Type B pancreatic cell (in vitro differentiated cells): ENCODE measurements around the gene OR2M7. TPM values are rescaled to one million over a fixed set of nuclear protein-coding genes. Genes with fewer than 3 reads are reported as not detected.
"Not testable (repeated sequence)": the region's sequence is repeated elsewhere in the genome, so short reads cannot be mapped to it uniquely, and the experiment has no call there.

Experiments used
- DNase-seq: peaks from one replicate; pipeline ENCODE4 v3.0.0; 2021; ENCODE audit warnings: mixed read lengths; ENCODE audit not compliant: unreplicated experiment; ENCODE audit errors: extremely low spot score
- H3K27ac Mint-ChIP-seq: 2 replicates; pipeline ENCODE4 v1.8.0; 2021; ENCODE audit warnings: mild to moderate bottlenecking, mixed read lengths
- H3K27me3 Mint-ChIP-seq: 2 replicates; pipeline ENCODE4 v1.8.0; 2021; ENCODE audit warnings: mixed read lengths
- H3K36me3 Mint-ChIP-seq: 2 replicates; pipeline ENCODE4 v1.8.0; 2021; ENCODE audit warnings: mixed read lengths
- H3K4me1 Mint-ChIP-seq: one replicate; pipeline ENCODE4 v1.8.0; 2021; ENCODE audit warnings: mixed read lengths; ENCODE audit not compliant: unreplicated experiment
- H3K4me3 Mint-ChIP-seq: 2 replicates; pipeline ENCODE4 v1.8.0; 2021; ENCODE audit warnings: mild to moderate bottlenecking, mixed read lengths
- H3K9me3 Mint-ChIP-seq: 2 replicates; pipeline ENCODE4 v1.8.0; 2021; ENCODE audit warnings: mixed read lengths
- total RNA-seq: library from RNA; stranded (reverse); gene quantifications from 2 replicates; pipeline ENCODE4 v1.2.1, GENCODE V29; 2021; ENCODE audit warnings: low replicate concordance
- TF ChIP-seq, protein P1 (sequence below): fragments of 200-600 bp; sonication (generic); conservative IDR thresholded peaks from 2 replicates; pipeline ENCODE4 v1.5.0; 2021; ENCODE audit warnings: antibody characterized with exemption, mild to moderate bottlenecking

Gene OR2M7
- total RNA-seq, 1 donor from 2014 or later: not detected

DNA sequence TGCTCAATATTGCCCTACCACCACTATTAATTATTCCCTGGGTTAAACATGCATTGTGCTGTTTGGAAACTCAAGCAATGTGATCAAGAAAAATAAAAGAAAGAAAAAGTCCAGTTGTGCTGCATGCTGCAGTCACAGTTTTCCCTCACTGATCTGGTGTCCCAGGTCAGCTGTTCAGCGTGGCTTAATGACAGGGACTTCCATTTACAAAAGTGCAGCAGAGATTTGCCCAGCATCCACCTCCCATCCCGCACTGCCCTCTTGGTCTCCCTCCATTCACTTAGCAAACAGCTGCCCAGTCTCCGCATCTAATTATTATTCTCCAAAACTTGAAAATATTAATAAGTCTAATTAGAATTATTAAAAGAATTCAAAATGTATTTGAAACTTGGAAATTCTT lies 35.0 kb upstream of the OR2M7 start:
- Mint-ChIP-seq H3K4me1 (no peaks in the 10 kb centered on the region), H3K4me3 (no peak overlapping the region), H3K9me3 (peaks cover 5% of the 10 kb centered on the region), H3K36me3 (no peaks in the 10 kb centered on the region), H3K27ac (no peak overlapping the region), H3K27me3 (no peaks in the 10 kb centered on the region)
- TF ChIP-seq, protein P1, sequence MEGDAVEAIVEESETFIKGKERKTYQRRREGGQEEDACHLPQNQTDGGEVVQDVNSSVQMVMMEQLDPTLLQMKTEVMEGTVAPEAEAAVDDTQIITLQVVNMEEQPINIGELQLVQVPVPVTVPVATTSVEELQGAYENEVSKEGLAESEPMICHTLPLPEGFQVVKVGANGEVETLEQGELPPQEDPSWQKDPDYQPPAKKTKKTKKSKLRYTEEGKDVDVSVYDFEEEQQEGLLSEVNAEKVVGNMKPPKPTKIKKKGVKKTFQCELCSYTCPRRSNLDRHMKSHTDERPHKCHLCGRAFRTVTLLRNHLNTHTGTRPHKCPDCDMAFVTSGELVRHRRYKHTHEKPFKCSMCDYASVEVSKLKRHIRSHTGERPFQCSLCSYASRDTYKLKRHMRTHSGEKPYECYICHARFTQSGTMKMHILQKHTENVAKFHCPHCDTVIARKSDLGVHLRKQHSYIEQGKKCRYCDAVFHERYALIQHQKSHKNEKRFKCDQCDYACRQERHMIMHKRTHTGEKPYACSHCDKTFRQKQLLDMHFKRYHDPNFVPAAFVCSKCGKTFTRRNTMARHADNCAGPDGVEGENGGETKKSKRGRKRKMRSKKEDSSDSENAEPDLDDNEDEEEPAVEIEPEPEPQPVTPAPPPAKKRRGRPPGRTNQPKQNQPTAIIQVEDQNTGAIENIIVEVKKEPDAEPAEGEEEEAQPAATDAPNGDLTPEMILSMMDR: no peak
- no peak for DNase-seq

DNA sequence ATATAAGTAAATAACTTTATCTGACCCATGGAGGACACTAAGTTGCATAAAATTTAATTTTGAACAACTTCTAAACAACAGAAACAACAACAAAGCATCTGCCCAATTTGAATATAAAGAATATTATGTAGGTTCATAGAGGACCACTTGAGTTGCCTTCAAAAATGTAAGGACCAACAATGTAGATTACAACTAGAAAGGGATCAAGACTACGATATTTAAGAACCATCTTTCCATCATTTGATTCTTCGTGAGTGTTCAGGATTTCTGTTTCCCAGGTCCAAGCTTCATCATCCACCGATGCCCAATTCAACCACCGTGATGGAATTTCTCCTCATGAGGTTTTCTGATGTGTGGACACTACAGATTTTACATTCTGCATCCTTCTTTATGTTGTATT lies 24.1 kb upstream of the OR2M7 start, which contains the start of gene OR14C36:
TSS of gene OR14C36 (plus strand) at position 301 of the 400 bp plus-strand sequence. CDS start at position 301, 0 bp downstream.
- Mint-ChIP-seq H3K27me3 (no peaks in the 10 kb centered on the region), H3K4me1 (no peaks in the 10 kb centered on the region), H3K9me3 (peaks cover 5% of the 10 kb centered on the region), H3K27ac (no peak within 1 kb of the TSS), H3K4me3 (no peak within 1 kb of the TSS), H3K36me3 (no peaks in the 10 kb centered on the region)
- TF ChIP-seq, protein P1: no peak
- no peak for DNase-seq

DNA sequence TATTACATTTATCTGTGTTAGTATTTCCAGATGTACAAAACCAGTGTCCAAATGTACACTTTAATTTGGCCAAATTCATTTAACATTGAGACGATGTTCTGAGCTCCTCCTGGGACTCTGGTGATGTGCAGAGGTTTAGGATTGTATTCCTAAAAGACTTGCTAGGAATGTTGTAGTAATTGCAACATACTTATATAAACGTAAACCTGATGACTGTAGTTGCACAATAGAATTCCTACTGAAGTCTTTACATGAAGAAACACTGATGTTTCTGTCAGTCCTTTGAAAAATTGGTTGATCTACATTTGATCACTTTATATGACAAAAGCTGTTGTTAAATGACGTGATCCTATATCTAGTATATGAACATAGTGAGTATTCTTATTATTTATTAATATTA lies 19.1 kb upstream of the OR2M7 start:
- H3K27me3 Mint-ChIP-seq: no peaks in the 10 kb centered on the region
- DNase-seq: no peak
- H3K9me3 Mint-ChIP-seq: no peaks in the 10 kb centered on the region
- H3K36me3 Mint-ChIP-seq: no peaks in the 10 kb centered on the region
- H3K4me3 Mint-ChIP-seq: no peak overlapping the region
- H3K4me1 Mint-ChIP-seq: no peaks in the 10 kb centered on the region
- H3K27ac Mint-ChIP-seq: no peak overlapping the region
- TF ChIP-seq, protein P1: no peak

DNA sequence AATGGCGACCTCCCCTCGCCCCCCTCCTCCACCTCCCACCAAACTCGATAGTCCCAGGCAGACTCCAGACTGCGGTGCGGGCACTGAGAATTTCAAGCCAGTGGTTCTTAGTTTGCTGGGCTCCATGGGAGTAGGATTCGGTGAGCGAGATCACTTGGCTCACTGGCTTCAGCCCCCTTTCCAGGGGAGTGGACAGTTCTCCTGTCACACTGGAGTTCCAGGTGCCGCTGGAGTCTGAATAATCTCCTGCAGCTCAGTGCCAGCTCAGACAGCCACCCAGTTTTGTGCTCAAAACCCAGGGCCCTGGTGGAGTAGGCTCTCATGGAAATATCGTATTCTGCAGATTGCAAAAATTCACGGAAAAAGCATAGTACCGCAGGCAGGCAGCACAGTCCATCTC lies 7.6 kb downstream of the OR2M7 start:
- H3K36me3 Mint-ChIP-seq: no peaks in the 10 kb centered on the region
- no peaks in the 10 kb centered on the region for H3K4me1 Mint-ChIP-seq
- H3K9me3 Mint-ChIP-seq: no peaks in the 10 kb centered on the region
- TF ChIP-seq, protein P1: no peak
- no peak for DNase-seq
- H3K27ac Mint-ChIP-seq: no peak overlapping the region
- H3K27me3 Mint-ChIP-seq: no peaks in the 10 kb centered on the region
- no peak overlapping the region for H3K4me3 Mint-ChIP-seq

DNA sequence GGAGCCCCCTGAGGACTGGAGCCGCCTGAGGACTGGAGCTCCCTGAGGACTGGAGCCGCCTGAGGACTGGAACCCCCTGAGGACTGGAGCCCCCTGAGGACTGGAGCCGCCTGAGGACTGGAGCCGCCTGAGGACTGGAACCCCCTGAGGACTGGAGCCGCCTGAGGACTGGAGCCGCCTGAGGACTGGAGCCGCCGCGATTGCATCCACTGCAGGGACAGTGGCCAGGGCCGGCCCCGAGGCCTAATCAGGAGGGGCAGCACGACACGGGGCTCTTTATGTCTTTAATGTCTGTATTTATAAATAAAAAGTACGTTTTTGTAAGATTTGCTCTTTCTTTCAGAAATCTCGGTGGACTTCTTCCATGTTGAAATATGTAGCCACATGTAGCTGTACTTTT lies 17.6 kb downstream of the OR2M7 start:
- H3K36me3 Mint-ChIP-seq, H3K27ac Mint-ChIP-seq, DNase-seq, H3K27me3 Mint-ChIP-seq, H3K4me1 Mint-ChIP-seq, H3K4me3 Mint-ChIP-seq, H3K9me3 Mint-ChIP-seq: not testable (repeated sequence)

DNA sequence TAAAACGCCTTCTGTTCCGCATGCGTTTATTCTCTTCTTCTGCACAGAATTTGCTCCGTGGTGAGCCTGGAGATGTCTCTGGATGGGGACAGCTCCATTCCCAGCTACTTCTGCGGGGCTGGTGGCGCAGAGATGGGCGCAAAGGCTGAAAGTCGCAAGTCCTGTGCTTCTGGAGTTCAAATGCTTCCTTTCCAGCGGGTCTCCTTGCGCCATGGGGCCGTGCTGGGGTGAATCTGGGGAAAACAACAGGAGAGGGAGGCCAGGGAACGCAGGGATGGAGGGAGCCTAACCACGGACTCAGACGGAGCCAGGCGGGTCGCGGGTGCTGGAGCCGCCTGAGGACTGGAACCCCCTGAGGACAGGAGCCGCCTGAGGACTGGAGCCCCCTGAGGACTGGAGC lies 18.3 kb downstream of the OR2M7 start:
- Mint-ChIP-seq H3K9me3 (no peaks in the 10 kb centered on the region), H3K4me3 (no peak overlapping the region), H3K36me3 (no peaks in the 10 kb centered on the region), H3K27me3 (no peaks in the 10 kb centered on the region), H3K27ac (no peak overlapping the region), H3K4me1 (no peaks in the 10 kb centered on the region)
- TF ChIP-seq, protein P1: no peak
- DNase-seq: no peak

DNA sequence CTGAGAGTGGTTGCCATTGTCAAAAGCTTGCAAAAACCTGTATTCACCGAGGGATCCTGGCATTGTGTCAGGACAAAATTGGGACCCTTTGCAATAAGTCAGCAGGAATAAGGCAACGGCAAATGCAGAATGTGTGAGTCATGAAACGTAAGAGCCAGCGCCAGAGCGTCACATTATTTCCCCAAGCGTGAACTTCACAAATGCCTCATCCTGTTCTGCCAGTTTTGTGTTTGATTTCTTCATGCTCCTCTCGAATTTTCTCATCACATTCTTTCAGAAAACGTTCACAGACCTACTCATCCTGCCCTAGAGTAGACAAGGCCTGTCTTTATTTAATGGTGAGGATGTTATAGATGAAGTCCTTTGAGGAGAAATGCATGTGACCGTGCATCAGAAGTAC lies 18.7 kb downstream of the OR2M7 start:
- not testable (repeated sequence) for H3K27me3 Mint-ChIP-seq, DNase-seq, H3K27ac Mint-ChIP-seq, H3K9me3 Mint-ChIP-seq, H3K4me1 Mint-ChIP-seq, H3K4me3 Mint-ChIP-seq, H3K36me3 Mint-ChIP-seq
